Kidney (tissue), 14 donors: ENCODE results near the gene UBXN2A. TPM values are rescaled to one million over a fixed set of nuclear protein-coding genes. Genes with fewer than 3 reads are reported as not detected.

Experiments
- DNase-seq, 5 donors: peaks; one replicate each; pipeline ENCODE4 v3.0.0-alpha.2; 2013 to 2020
- FAIRE-seq: peaks from 2 replicates; lab custom pipeline; 2012; peaks lifted over from hg19 to GRCh38; lab: Jason Lieb, UNC
- H3K27ac ChIP-seq, 2 donors: one replicate each; pipeline ENCODE4 v1.7.0; 2013; ENCODE audit warnings: low read depth in 2 of 2, low read length in 2 of 2, inconsistent platforms in 1 of 2
- H3K27me3 ChIP-seq: one replicate; pipeline ENCODE4 v1.7.1; 2013; ENCODE audit warnings: low read length, inconsistent platforms; ENCODE audit not compliant: control insufficient read depth, insufficient read depth
- H3K36me3 ChIP-seq, 3 donors: one replicate each; pipeline versions ENCODE4 v1.7.0 to v1.7.1; 2013; ENCODE audit warnings: low read length in 3 of 3, control low read depth in 1 of 3, inconsistent platforms in 1 of 3; ENCODE audit not compliant: insufficient read depth in 3 of 3, control insufficient read depth in 2 of 3
- H3K4me1 ChIP-seq, 3 donors: one replicate each; pipeline versions ENCODE4 v1.7.0 to v1.7.1; 2013; ENCODE audit warnings: low read length in 3 of 3, inconsistent platforms in 1 of 3, low read depth in 1 of 3; ENCODE audit not compliant: control insufficient read depth in 2 of 3, insufficient read depth in 2 of 3
- H3K4me3 ChIP-seq, 3 donors: one replicate each; pipeline versions ENCODE4 v1.7.0 to v1.8.1; 2013; ENCODE audit warnings: low read length in 3 of 3, control low read depth in 1 of 3, inconsistent platforms in 1 of 3
- H3K9ac ChIP-seq, 3 donors: one replicate each; pipeline versions ENCODE4 v1.7.0 to v1.7.1; 2013; ENCODE audit warnings: low read length in 3 of 3, control low read depth in 1 of 3, inconsistent platforms in 1 of 3
- H3K9me3 ChIP-seq, 3 donors: one replicate each; pipeline versions ENCODE4 v1.7.0 to v1.7.1; 2013; ENCODE audit warnings: low read length in 3 of 3, control low read depth in 1 of 3, inconsistent platforms in 1 of 3; ENCODE audit not compliant: control insufficient read depth in 2 of 3, insufficient read depth in 1 of 3
- CTCF ChIP-seq: IDR thresholded peaks from 3 replicates; pipeline ENCODE4 v1.5.1; 2012; ENCODE audit warnings: mild to moderate bottlenecking, moderate library complexity, borderline replicate concordance; ENCODE audit not compliant: insufficient read depth; ENCODE audit errors: extremely low read depth
- intact Hi-C: fragments of 100-400 bp; cut with DNase I; formaldehyde crosslinking; loops from one replicate; pipeline ENCODE4 v1.11.1; 2022
- polyA plus RNA-seq: library from polyadenylated mRNA; stranded (reverse); fragments of 350-450 nt; fragmentation: Illumina TruSeq; extraction: RNeasy Lipid Tissue Mini Kit (QIAGEN cat#74804); gene quantifications from one replicate; pipeline ENCODE4 v1.2.3, GENCODE V29; 2014; ENCODE audit warnings: low read depth, low replicate concordance; ENCODE audit not compliant: insufficient read depth
- total RNA-seq: library from RNA; stranded (reverse); fragmentation: NEBNext Ultra II Directional; extraction: Animal tissue kit (Norgen Biotek cat#: 25700); gene quantifications from one replicate; pipeline ENCODE4 v1.2.1, GENCODE V29; 2021
- donor health status: control.
- donor health status: control.
- donor health status: control.
- donor health status: control.
- donor health status: control.
- donor health status: DM: yes; HTN: yes; CAD: no.
- donor health status: Normal renal cell carcinoma (clear cell type).

UBXN2A gene
- total and polyA plus RNA-seq, 2 donors from 2014 or later = 7.9 to 11.9 TPM

- Histone ChIP-seq H3K4me3 (no peak overlapping the region), H3K9ac (no peak overlapping the region), H3K27ac (no peak overlapping the region), H3K4me1 (no peaks in the 10 kb centered on the region), H3K36me3 (no peaks in the 10 kb centered on the region), H3K27me3 (no peaks in the 10 kb centered on the region), H3K9me3 (no peaks in the 10 kb centered on the region)
- intact Hi-C loops = no loop called here
- TF ChIP-seq CTCF = no peak
- FAIRE-seq (no peak), DNase-seq (no peak)
These were observed 24.9 kb upstream of the UBXN2A start for GRCh38 chr2:23915327-23915726.

- FAIRE-seq (no peak), DNase-seq (no peak)
- Histone ChIP-seq H3K27ac (no peak overlapping the region), H3K9ac (no peak overlapping the region), H3K9me3 (no peaks in the 10 kb centered on the region), H3K27me3 (no peaks in the 10 kb centered on the region), H3K4me1 (no peaks in the 10 kb centered on the region), H3K36me3 (no peaks in the 10 kb centered on the region), H3K4me3 (no peak overlapping the region)
- intact Hi-C loops = no loop called here
- TF ChIP-seq CTCF = no peak
These were observed 23.4 kb upstream of the UBXN2A start for GRCh38 chr2:23916727-23917405.

DNA sequence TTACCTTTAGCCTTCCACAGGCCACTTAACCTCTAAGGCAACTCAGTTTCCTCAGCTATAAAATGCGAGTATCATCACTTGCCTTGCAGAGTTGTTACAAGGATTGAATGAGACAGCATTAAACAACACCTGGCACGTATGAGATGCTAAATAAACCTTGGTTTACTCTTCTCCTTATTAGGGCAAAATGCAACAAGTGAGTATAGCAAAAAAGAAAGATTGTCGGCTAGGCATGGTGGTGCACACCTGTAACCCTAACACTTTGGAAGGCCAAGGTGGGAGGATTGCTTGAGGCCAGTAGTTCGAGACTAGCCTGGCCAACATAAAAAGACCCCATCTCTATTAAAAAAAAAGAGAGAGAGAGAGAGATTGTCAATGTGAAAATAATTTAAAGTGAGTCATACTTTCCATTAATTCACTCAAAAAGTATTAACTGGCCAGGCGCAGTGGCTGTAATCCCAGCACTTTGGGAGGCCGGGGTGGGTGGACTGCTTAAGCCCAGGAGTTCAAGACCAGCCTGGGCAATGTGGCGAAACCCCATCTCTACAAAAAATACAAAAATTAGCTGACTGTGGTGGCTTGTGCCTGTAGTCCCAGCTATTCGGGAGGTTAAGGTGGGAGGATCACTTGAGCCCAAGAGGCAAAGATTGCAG is 21.3 kb upstream of the UBXN2A start:
- no peaks in the 10 kb centered on the region for H3K9me3 ChIP-seq
- FAIRE-seq = no peak
- no peaks in the 10 kb centered on the region for H3K36me3 ChIP-seq
- no peak for TF ChIP-seq CTCF
- no peak for DNase-seq
- no peak overlapping the region for H3K4me3 ChIP-seq
- intact Hi-C loops = no loop called here
- H3K4me1 ChIP-seq = no peaks in the 10 kb centered on the region
- no peak overlapping the region for H3K9ac ChIP-seq
- H3K27ac ChIP-seq = no peak overlapping the region
- no peaks in the 10 kb centered on the region for H3K27me3 ChIP-seq
